Keratinocyte (primary cell): ENCODE measurements around the gene MAP3K4. TPM values are rescaled to one million over a fixed set of nuclear protein-coding genes. Genes with fewer than 3 reads are reported as not detected.

Source experiments
- DNase-seq: peaks from one replicate; pipeline ENCODE4 v3.0.0-alpha.2; 2011; ENCODE audit warnings: low read depth, missing footprints, low spot score
- FAIRE-seq: peaks from 2 replicates; lab custom pipeline; 2011; peaks lifted over from hg19 to GRCh38; lab: Jason Lieb, UNC
- H2AFZ ChIP-seq: 2 replicates; pipeline ENCODE4 v1.6.0; 2012; ENCODE audit warnings: low read length, control low read depth, inconsistent platforms; ENCODE audit not compliant: control insufficient read depth
- H3K27ac ChIP-seq: 2 replicates; pipeline ENCODE4 v1.5.1; 2011; ENCODE audit warnings: low read length; ENCODE audit not compliant: control insufficient read depth, insufficient read depth
- H3K27me3 ChIP-seq: 3 replicates; pipeline ENCODE4 v1.6.0; 2011; ENCODE audit warnings: low read length; ENCODE audit not compliant: control insufficient read depth, insufficient read depth; ENCODE audit errors: extremely low read depth
- H3K36me3 ChIP-seq, 2 experiments: 2 replicates in 1 of 2; 3 replicates in 1 of 2; pipeline ENCODE4 v1.5.1; 2011; ENCODE audit warnings: low read length in 2 of 2, mild to moderate bottlenecking in 1 of 2; ENCODE audit not compliant: control insufficient read depth in 2 of 2, insufficient read depth in 2 of 2; ENCODE audit errors: extremely low read depth in 1 of 2
- H3K4me1 ChIP-seq: 3 replicates; pipeline ENCODE4 v1.5.1; 2011; ENCODE audit warnings: low read length; ENCODE audit not compliant: control insufficient read depth, insufficient read depth; ENCODE audit errors: extremely low read depth
- H3K4me2 ChIP-seq: 3 replicates; pipeline ENCODE4 v1.6.0; 2011; ENCODE audit warnings: low read depth, low read length; ENCODE audit not compliant: control insufficient read depth, insufficient read depth; ENCODE audit errors: extremely low read depth
- H3K4me3 ChIP-seq, 3 experiments: fragments of 200-600 bp in 1 of 3; sonication (generic) in 1 of 3; 2 replicates in 2 of 3; 3 replicates in 1 of 3; pipeline ENCODE4 v1.5.1; 2011 to 2016; ENCODE audit warnings: low read length in 3 of 3, mild to moderate bottlenecking in 3 of 3, control low read depth in 2 of 3, inconsistent platforms in 1 of 3, low read depth in 1 of 3, mixed read lengths in 1 of 3, mixed run types in 1 of 3, moderate library complexity in 1 of 3; ENCODE audit not compliant: control insufficient read depth in 2 of 3, insufficient read depth in 2 of 3; ENCODE audit errors: extremely low read depth in 1 of 3
- H3K79me2 ChIP-seq: 2 replicates; pipeline ENCODE4 v1.6.0; 2012; ENCODE audit warnings: low read length; ENCODE audit not compliant: control insufficient read depth, insufficient read depth
- H3K9ac ChIP-seq: 3 replicates; pipeline ENCODE4 v1.6.0; 2011; ENCODE audit warnings: low read length; ENCODE audit not compliant: control insufficient read depth, insufficient read depth; ENCODE audit errors: extremely low read depth
- H3K9me1 ChIP-seq: 3 replicates; pipeline ENCODE4 v1.6.0; 2011; ENCODE audit warnings: low read length; ENCODE audit not compliant: control insufficient read depth, insufficient read depth; ENCODE audit errors: extremely low read depth
- H3K9me3 ChIP-seq: 2 replicates; pipeline ENCODE4 v1.5.1; 2012; ENCODE audit warnings: low read depth, low read length; ENCODE audit not compliant: control insufficient read depth
- H4K20me1 ChIP-seq: 3 replicates; pipeline ENCODE4 v1.6.0; 2011; ENCODE audit warnings: low read length; ENCODE audit not compliant: control insufficient read depth, insufficient read depth; ENCODE audit errors: extremely low read depth
- EZH2 ChIP-seq: IDR thresholded peaks from one replicate; pipeline ENCODE4 v1.6.1; 2012; ENCODE audit warnings: inconsistent platforms, mild to moderate bottlenecking, low read length, moderate library complexity
- dilution Hi-C: fragments of 300-500 bp; cut with MboI; formaldehyde crosslinking; loops from one replicate; pipeline ENCODE4 v1.7.0; 2020; ENCODE audit warnings: low sequenced_read_pairs; ENCODE audit not compliant: extremely low pct_ligation_motif_present
- polyA plus RNA-seq, 5 experiments: library from polyadenylated mRNA; depleted of rRNA in 3 of 5; stranded (reverse) in 3 of 5; stranded (forward) in 1 of 5; unstranded in 1 of 5; fragments of >200 nt; gene quantifications; 1 replicate in 1 of 5; 2 replicates in 3 of 5; 3 replicates in 1 of 5; pipeline versions ENCODE4 v1.2.1 to v1.2.3, GENCODE V29; 2011 to 2012; ENCODE audit warnings: missing spikeins in 2 of 5, low read depth in 1 of 5, low replicate concordance in 1 of 5
- TF ChIP-seq, protein P1 (sequence below), 3 experiments: IDR thresholded peaks in 1 of 3; conservative IDR thresholded peaks in 1 of 3; optimal IDR thresholded peaks in 1 of 3; 2 replicates in 2 of 3; 3 replicates in 1 of 3; pipeline versions ENCODE3 to v1.5.1; 2011; ENCODE audit warnings: low read length in 3 of 3, mild to moderate bottlenecking in 3 of 3, moderate library complexity in 2 of 3, control low read depth in 1 of 3, inconsistent platforms in 1 of 3; ENCODE audit not compliant: insufficient read depth in 2 of 3; ENCODE audit errors: extremely low read depth in 1 of 3

Gene MAP3K4
- polyA plus RNA-seq, 1 donor (not counting 4 experiments of a cell fraction or from before 2014, with no cell fraction given): 12.8 TPM

DNA sequence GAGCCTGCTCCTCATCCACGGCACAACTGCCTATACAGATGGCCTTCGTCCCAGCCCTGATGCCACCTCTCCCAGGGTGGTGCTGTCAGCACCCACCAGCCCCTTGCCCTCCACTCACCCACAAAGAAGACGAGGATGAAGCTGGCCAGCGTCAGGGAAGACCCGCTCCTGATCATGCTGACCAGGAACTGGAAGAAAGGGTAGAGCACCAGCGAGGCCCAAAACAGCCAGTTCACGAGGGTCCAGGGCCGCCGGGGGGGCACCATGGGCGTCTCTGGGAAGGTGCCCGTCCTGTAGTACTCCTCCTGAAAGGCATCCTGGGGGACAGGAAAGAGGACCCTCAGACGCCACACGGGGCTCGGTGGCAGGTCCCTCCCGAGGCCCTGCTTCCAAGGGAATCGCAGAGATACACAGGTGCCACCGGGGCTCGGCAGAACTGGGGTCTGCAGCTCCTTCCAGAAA lies 147.8 kb downstream of the MAP3K4 start:
- Histone ChIP-seq H3K4me2 (no peak overlapping the region), H3K4me3 (no peak overlapping the region), H3K9ac (no peak overlapping the region), H3K9me1 (no peaks in the 10 kb centered on the region), H3K27ac (no peak overlapping the region), H3K79me2 (no peaks in the 10 kb centered on the region), H3K27me3 (no peaks in the 10 kb centered on the region), H4K20me1 (no peaks in the 10 kb centered on the region), H3K36me3 (peaks cover 0 to 4% of the 10 kb centered on the region in 2 experiments), H3K9me3 (peaks cover 2% of the 10 kb centered on the region), H2AFZ (no peak overlapping the region), H3K4me1 (peaks cover 13% of the 10 kb centered on the region)
- DNase-seq (no peak), FAIRE-seq (no peak)
- no peak for TF ChIP-seq EZH2
- TF ChIP-seq, protein P1, sequence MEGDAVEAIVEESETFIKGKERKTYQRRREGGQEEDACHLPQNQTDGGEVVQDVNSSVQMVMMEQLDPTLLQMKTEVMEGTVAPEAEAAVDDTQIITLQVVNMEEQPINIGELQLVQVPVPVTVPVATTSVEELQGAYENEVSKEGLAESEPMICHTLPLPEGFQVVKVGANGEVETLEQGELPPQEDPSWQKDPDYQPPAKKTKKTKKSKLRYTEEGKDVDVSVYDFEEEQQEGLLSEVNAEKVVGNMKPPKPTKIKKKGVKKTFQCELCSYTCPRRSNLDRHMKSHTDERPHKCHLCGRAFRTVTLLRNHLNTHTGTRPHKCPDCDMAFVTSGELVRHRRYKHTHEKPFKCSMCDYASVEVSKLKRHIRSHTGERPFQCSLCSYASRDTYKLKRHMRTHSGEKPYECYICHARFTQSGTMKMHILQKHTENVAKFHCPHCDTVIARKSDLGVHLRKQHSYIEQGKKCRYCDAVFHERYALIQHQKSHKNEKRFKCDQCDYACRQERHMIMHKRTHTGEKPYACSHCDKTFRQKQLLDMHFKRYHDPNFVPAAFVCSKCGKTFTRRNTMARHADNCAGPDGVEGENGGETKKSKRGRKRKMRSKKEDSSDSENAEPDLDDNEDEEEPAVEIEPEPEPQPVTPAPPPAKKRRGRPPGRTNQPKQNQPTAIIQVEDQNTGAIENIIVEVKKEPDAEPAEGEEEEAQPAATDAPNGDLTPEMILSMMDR (optimal IDR thresholded peaks at IDR 0.05 in 1 of 3, IDR thresholded peaks at IDR 0.05 in 1 of 3, conservative IDR thresholded peaks at IDR 0.05 in 1 of 3; ENCODE audit: extremely low read depth in 1 of 3, insufficient read depth in 2 of 3, low read length in 3 of 3): no peak
- dilution Hi-C loops: no loop called here

DNA sequence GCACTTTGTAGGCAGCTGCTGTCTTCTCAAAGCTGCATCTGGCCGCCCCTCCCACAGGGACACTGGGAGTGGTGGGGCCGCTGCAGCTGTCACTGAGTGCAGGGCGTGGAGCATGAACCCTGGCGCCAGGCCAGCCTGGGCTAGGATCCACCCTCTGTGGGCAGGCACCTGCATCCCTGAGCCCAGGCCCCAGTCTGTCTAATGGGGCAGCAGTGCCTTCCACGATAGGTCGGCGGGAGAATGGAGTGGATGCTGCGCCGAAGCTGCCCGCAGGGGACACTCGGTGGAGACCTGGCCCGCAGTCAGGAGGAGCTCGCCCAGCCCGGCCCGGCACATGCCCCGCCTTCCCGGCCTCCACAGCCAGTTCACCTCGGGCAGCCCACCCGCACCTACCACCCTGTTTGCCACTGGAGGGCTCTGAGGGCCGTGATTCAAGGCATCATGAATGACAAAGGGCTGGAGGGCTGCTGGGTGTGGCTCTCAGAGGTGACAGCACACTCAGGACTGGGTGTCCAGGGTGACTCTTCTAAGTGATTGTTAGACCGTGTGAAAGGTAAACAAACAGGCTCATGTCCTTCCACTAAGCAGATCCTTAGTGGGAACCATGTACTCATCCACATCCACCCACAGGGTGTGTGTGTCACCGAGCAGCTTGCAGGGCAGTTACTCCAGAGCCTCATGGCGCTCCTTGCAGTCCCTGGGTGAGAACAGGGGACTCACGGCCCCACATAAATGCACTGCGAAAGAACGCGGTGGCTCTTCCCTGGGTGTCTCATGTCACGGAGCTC lies 148.4 kb downstream of the MAP3K4 start:
- Histone ChIP-seq H3K79me2 (no peaks in the 10 kb centered on the region), H3K36me3 (peaks cover 0 to 4% of the 10 kb centered on the region in 2 experiments), H3K27me3 (no peaks in the 10 kb centered on the region), H3K9me1 (no peaks in the 10 kb centered on the region), H3K27ac (no peak overlapping the region), H3K9me3 (peaks cover 2% of the 10 kb centered on the region), H3K4me3 (no peak overlapping the region), H4K20me1 (no peaks in the 10 kb centered on the region), H3K4me2 (no peak overlapping the region), H2AFZ (no peak overlapping the region), H3K4me1 (peaks cover 13% of the 10 kb centered on the region), H3K9ac (no peak overlapping the region)
- dilution Hi-C loops: no loop called here
- TF ChIP-seq EZH2: no peak
- TF ChIP-seq, protein P1 (optimal IDR thresholded peaks at IDR 0.05 in 1 of 3, IDR thresholded peaks at IDR 0.05 in 1 of 3, conservative IDR thresholded peaks at IDR 0.05 in 1 of 3; ENCODE audit: extremely low read depth in 1 of 3, insufficient read depth in 2 of 3, low read length in 3 of 3): no peak
- DNase-seq: no peak
- no peak for FAIRE-seq
